Brain microvascular endothelial cell (primary cell): Measurements from ENCODE around the gene RMND5B.

Experiments
- DNase-seq: peaks from one replicate; pipeline ENCODE4 v3.0.0-alpha.2; 2020
- H3K27ac ChIP-seq: fragments of 250-450 bp; sonication (Bioruptor Pico); 2 replicates; pipeline ENCODE4 v1.5.1; 2020; ENCODE audit warnings: mild to moderate bottlenecking, moderate library complexity
- H3K27me3 ChIP-seq: fragments of 250-450 bp; sonication (Bioruptor Pico); replicated peaks from 2 replicates; pipeline ENCODE4 v1.5.1; 2020; ENCODE audit warnings: mild to moderate bottlenecking
- H3K36me3 ChIP-seq: fragments of 250-450 bp; sonication (Bioruptor Pico); replicated peaks from 2 replicates; pipeline ENCODE4 v1.5.1; 2020; ENCODE audit warnings: mild to moderate bottlenecking
- H3K4me3 ChIP-seq: 2 replicates; pipeline ENCODE4 v1.5.1; 2011; ENCODE audit warnings: low read depth, mild to moderate bottlenecking, control low read depth, low read length, moderate library complexity
- in situ Hi-C: cut with HindIII; loops from 2 replicates; pipeline ENCODE4 v1.10.0; 2017; ENCODE audit warnings: low sequenced_read_pairs, low pct_ligation_motif_present
- TF ChIP-seq, protein P1 (sequence below): IDR thresholded peaks from 2 replicates; pipeline ENCODE4 v1.5.1; 2011; ENCODE audit warnings: low read depth, mild to moderate bottlenecking, moderate library complexity, low read length, control low read depth, inconsistent platforms; ENCODE audit errors: missing control alignments

The RMND5B gene

GRCh38 chr5:178182158-178182876 is 51.5 kb downstream of the RMND5B start:
- in situ Hi-C loops = no loop called here
- H3K36me3 ChIP-seq = no peaks in the 10 kb centered on the region
- no peak for DNase-seq
- H3K4me3 ChIP-seq = no peak overlapping the region
- TF ChIP-seq, protein P1, sequence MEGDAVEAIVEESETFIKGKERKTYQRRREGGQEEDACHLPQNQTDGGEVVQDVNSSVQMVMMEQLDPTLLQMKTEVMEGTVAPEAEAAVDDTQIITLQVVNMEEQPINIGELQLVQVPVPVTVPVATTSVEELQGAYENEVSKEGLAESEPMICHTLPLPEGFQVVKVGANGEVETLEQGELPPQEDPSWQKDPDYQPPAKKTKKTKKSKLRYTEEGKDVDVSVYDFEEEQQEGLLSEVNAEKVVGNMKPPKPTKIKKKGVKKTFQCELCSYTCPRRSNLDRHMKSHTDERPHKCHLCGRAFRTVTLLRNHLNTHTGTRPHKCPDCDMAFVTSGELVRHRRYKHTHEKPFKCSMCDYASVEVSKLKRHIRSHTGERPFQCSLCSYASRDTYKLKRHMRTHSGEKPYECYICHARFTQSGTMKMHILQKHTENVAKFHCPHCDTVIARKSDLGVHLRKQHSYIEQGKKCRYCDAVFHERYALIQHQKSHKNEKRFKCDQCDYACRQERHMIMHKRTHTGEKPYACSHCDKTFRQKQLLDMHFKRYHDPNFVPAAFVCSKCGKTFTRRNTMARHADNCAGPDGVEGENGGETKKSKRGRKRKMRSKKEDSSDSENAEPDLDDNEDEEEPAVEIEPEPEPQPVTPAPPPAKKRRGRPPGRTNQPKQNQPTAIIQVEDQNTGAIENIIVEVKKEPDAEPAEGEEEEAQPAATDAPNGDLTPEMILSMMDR = no peak
- no peak overlapping the region for H3K27ac ChIP-seq
- no peaks in the 10 kb centered on the region for H3K27me3 ChIP-seq

DNA sequence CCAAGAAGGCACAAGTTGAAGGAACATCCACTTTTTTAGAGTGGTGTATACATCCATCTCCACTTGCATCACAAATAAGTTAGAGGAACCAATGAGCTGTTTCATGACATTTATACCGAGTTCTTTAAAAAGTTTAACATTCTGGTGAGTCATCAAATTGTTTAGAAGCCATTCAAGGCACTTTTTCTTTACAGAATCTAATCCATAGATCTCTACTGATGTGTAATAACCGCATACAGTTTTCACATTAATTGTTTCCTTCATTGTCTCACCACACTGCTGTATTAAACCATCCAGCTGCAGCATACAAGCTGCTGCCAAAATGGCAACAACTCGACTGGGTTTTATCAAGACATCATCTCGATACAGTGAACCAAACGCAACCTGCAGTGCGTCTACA is 55.6 kb downstream of the RMND5B start:
- Histone ChIP-seq H3K27me3 (no peaks in the 10 kb centered on the region), H3K27ac (no peak overlapping the region), H3K36me3 (no peaks in the 10 kb centered on the region), H3K4me3 (no peak overlapping the region)
- no peak for DNase-seq
- TF ChIP-seq, protein P1 = no peak
- in situ Hi-C loops = no loop called here

DNA sequence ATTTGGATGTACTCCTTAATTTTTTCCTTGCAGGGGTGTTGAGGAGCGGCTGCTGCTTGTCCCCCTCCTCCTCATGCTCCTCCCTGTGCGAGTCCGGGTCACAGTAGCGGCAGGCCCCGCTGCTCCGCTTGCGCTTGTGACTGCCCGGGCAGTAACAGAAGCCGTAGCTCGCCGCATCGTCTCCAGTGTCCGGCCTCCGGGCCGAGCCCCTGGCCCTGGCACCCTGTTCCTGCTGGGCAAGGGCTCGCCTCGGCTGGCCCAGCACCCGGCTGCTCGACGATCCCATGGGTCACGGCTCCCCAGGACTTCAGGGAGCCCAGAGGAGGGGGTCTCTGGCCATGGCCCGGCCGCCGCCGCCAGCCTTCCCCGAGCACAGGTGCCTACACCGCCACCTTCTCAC is 56.2 kb downstream of the RMND5B start, which contains the start of gene GMCL2:
Gene GMCL2, minus strand, starts transcription at position 358 of the 400 bp plus-strand sequence. Its CDS starts 72 bp downstream, at position 286.
- TF ChIP-seq, protein P1 = no peak
- DNase-seq = no peak
- no peaks in the 10 kb centered on the region for H3K36me3 ChIP-seq

GRCh38 chr5:178189433-178189832 is 58.6 kb downstream of the RMND5B start:
- DNase-seq = no peak
- Histone ChIP-seq H3K4me3 (no peak overlapping the region), H3K27ac (no peak overlapping the region), H3K36me3 (no peaks in the 10 kb centered on the region), H3K27me3 (peaks cover 4% of the 10 kb centered on the region)
- in situ Hi-C loops = no loop called here
- TF ChIP-seq, protein P1 = no peak

More for the DNA sequence above, 56.2 kb downstream of the RMND5B start, which contains the start of gene GMCL2:
- no peak within 1 kb of the TSS for H3K27ac ChIP-seq
- in situ Hi-C loops = no loop called here
- H3K4me3 ChIP-seq = no peak within 1 kb of the TSS
- no peaks in the 10 kb centered on the region for H3K27me3 ChIP-seq

DNA sequence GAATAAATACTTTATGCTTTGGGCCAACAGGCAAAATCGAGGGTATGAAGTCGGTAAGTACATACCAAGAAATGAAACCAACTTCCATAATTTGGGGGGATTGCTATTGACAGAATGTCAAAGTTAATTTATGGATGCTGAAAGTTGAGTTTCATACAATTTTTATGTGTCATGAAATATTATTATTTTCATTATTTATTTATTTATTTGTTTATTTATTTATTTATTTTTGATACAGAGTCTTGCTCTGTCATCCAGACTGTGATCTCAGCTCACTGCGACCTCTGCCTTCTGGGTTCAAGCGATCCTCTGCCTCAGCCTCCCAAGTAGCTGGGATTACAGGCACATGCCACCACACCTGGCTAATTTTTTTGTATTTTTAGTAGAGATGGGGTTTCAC is 60.8 kb downstream of the RMND5B start:
- TF ChIP-seq, protein P1 = no peak

More for the DNA sequence above, 60.8 kb downstream of the RMND5B start:
- no peak for DNase-seq
- H3K4me3 ChIP-seq = no peak overlapping the region
- in situ Hi-C loops = no loop called here
- H3K27me3 ChIP-seq = peaks cover 4% of the 10 kb centered on the region
- no peaks in the 10 kb centered on the region for H3K36me3 ChIP-seq
- no peak overlapping the region for H3K27ac ChIP-seq
